Measurements from ENCODE around the gene PRTN3.
"Not testable (repeated sequence)": the region's sequence is repeated elsewhere in the genome, so short reads cannot be mapped to it uniquely, and the experiment has no call there.

Gene PRTN3

DNA sequence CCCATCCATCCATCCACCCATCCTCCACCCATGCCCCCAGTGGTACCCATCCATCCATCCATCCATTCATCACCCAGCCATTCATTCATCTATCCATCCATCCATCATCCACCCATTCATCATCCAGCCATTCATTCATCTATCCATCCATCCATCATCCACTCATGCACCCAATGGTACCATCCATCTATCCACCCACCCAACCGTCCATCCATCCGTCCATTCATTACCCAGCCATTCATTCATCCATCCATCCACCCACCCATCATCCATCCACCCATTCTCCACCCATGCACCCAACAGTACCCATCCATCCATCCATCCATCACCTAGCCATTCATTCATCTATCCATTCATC lies 24.3 kb upstream of the PRTN3 start:
- DNase-seq = no peak

DNA sequence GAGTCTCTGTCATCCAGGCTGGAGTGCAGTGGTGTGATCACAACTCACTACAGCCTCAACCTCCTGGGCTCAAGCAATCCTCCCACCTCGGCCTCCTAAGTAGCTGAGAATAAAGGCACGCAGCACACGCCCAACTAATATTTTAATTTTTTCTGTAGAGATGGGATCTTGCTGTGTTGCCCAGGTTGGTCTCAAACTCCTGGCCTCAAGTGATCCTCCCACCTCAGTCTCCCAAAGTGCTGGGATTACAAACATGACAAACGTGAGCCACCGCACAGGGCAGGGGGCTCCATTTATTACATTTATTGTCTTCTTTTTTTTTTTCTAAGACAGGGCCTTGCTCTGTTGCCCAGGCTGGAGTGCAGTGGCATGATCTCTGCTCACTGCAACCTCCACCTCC lies 20.6 kb upstream of the PRTN3 start:
- not testable (repeated sequence) for DNase-seq

DNA sequence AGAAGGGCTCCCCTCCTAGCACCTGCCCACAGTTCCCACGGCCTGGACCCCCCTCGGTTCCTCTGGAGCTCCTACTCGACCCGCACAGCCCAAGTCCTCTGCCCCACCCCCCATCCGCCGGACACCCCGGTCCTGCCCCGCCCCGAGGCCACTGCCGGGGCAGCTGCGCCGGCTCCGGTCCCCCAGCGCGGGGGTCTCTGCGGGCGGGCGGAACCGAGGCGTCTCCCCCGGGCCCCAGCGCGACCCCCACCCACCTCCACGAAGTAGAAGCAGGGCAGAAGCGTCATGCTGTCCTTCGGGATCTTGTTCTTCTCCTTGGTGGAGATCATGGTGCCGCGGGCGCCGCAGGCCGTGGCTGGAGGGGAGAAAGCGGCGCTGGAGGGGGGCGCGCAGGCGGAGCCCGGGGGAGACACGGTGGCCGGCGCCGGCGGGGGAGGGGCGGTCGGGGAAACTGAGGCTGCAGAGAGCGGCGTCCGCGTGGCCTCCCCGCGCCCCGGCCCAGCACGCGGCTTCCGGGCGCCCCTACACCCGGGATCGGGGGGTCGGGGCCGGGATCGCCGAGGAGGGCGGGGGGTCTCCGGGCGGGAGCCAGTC lies 19.5 kb upstream of the PRTN3 start:
- no peak for DNase-seq

DNA sequence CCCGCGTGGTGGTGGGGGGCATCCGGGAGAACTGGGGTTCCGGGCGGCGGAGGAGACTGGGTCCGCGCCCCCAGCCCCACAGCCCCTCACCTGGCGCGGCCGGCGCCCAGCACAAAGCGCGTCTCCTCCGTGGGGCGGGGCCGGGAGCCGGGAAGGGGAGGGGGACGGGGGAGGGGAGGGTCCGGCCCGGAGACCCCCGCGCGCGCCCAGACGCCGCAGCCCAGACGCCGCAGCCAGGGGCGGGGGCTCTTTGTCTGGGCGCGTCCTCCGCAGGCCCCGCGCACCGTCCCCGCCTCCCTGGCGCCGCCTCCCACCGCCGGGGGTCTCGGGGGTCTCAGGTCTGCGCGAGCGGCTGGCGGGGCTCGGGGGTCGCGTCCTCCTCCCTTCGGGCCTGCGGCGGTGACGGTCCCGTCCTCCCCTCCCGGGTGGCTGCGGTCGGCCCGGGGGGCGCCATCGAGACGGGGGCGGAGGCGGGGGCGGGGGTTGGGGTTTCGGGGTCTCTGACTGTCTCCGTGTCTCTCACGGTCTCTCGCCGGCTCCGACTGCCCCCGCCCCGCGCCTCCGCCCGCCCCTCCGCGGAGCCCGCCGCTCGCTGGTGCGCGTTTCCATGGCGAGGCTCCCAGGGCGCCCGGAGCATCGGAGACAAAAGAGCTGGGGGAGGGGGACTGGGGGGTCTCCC lies 18.8 kb upstream of the PRTN3 start, which contains the start of gene PLPPR3:
PLPPR3 (minus strand) TSS at position 131 of the 679 bp plus-strand sequence. CDS start 396 bp downstream, outside the sequence.
- DNase-seq = no peak

DNA sequence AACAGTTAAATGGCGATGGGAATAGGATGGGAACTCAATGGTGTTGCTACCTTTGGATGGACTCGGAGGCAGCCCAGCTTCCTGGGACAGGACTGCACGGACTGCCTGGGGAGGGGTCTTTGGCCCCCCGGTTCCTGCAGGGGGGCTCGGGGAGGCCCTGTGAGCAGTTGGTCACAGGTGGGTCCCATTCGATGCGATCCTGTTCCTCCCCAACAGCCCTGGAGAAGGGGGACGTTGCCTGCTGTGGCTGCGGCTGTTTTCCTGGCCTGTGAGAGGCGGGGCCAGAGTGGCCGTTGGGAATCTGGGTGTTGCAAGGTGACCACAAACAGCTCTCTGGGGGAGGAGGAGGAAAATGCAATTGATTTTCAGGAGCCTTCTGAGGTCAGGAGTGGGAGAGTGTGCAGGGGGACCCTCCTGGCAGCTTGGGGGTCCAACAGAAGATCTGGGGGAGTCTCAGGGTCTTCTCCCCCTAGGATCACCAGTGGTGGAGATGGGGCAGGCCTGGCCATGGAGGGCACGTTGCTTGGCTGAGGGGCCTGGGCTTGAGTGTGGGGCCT lies 17.2 kb upstream of the PRTN3 start:
- no peak for DNase-seq

DNA sequence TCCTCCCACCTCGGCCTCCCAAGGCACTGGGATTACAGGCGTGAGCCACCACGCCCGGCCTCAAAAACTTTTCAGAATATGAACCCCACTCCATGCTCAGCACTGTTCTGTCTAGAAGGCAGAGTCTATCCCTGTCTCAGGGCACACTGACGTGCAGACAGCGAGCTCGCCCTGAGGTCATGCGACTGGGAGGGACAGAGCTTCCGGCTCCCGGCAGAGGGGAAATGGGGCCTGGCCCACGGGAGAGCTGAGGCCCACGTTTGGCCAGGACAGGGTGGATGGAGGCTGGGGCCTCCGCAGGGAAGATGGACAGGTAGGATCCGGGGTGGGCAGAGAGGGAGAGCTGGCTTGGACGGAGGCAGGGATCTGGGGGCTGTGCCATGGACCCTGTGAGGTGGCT lies 15.9 kb upstream of the PRTN3 start:
- no peak for DNase-seq

DNA sequence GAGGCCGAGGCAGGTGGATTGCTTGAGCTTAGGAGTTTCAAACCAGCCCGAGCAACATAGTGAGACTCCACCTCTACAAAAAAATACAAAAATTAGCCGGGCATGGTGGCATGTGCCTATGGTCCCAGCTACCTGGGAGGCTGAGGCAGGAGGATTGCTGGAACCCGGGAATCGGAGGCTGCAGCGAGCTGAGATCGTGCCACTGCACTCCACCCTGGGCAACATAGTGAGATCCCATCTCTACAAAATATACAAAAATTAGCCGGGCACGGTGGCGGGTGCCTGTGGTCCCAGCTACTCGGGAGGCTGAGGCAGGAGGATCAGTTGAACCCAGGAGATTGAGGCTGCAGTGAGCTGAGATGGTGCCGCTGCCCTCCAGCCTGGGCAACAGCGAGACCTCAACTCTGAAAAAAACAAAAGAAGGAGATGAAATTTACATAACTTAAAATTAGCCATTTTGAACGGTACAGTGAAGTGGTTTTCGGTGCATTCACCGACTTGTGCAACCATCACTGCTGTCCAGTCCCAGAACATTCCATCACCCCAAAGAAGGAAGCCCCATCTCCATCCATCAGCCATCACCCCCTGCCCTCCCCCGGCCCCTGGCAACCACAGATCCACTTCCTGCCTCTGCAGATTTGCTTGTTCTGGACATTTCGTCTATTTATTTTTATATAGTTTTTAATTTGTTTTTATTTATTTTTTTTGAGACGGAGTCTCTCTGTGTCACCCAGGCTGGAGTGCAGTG lies 14.7 kb upstream of the PRTN3 start:
- no peak for DNase-seq

DNA sequence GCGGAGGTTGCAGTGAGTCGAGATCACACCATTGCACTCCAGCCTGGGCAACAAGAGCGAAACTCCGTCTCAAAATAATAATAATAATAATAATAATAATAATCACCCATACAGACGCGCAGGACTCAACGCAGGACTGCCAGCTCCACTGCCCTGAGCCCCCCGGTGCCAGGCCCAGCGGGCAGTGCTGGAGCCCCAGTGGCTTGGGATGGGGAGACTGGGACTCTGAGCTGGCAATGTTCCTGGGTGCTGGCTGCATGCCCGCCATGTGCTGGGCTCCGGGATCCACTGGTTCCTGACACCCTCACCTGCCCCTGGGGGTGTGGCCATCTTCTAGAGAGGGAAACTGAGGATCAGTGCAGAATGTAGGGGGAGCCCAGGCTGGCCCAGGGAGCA lies 13.5 kb upstream of the PRTN3 start:
- DNase-seq = no peak

DNA sequence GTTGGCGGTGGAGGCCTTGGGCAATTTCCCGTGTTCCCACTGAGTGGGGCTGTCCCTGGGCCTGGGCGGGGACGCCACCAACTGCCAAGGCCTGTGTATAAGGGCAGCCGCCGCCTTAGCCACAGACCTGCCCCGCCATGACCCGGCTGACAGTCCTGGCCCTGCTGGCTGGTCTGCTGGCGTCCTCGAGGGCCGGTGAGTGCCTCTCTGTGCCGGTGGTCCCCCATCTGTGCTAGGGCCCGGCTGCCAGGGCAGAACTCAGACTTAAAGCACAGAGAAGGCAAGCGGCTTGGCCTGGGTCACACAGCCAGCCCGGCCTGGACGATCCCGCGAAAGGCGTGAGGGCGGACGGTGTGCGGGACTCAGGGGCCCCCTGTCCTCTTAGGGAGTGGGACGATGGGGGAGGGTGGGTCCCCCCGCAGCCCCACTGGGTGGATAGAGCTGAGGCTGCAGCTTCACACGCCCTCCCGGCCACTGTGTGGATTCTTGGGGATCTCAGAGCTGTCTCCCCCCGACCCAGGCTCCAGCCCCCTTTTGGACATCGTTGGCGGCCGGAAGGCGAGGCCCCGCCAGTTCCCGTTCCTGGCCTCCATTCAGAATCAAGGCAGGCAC lies 13.0 kb upstream of the PRTN3 start, which contains the start of gene AZU1:
AZU1 (plus strand) TSS at position 128 of the 612 bp plus-strand sequence; CDS start at position 138, 10 bp downstream.
- DNase-seq = no peak

DNA sequence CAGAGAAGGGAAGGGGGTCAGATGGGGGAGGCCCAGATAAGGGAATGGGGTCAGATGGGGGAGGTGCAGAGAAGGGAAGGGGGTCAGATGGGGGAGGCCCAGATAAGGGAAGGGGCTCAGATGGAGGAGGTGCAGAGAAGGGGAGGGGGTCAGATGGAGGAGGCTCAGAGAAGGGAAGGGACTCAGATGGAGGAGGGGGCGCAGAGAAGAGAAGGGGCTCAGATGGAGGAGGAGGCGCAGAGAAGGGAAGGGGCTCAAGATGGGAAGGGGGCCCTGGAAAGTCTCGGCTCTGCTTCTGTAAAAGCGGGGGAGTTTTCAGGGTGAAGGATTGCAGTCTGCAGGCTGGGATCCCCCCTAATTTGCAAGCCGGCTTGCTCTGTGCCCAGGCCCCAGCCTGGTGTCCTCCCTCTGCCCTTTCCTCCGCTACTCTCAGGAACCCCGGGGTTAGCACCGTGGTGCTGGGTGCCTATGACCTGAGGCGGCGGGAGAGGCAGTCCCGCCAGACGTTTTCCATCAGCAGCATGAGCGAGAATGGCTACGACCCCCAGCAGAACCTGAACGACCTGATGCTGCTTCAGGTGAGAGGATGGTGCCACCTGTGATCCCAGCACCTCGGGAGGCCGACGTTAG lies 11.6 kb upstream of the PRTN3 start:
- DNase-seq = no peak

DNA sequence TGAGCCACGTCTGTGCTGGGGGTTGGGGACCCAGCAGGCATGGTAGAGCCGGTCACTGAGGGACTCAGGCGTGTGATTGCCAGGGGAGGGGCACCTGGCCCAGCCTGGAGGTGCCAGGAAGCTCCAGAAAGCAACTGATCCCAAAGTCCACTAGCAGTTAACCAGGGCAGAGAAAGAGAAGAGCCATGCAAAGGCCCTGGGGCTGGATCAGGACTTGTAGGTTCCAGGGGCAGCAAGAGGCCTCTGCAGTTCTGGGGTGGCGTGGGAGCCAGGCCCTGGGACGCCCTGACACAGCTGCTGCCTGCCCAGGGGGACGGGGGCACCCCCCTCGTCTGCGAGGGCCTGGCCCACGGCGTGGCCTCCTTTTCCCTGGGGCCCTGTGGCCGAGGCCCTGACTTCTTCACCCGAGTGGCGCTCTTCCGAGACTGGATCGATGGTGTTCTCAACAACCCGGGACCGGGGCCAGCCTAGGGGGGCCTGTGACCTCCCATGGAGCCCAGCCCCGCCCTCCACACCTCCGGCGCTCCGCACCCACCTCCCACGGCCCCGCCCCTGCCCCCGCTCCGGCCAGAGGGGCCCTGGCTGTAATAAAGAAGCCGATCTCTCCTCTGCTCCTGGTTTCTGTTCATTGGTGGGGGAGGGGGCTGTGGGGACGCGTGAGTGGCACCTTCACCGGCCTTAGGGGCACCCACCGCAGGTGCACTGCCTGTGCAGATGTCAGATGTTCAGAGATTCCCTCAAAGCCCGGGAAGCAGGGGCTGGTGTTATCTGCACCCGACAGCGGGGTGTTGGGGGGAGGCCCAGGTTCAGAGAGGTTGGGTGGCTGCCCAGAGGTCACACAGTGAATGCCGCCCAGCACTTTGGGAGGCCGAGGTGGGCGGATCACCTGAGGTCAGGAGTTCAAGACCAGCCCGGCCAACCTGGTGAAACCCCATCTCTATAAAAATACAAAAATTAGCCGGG lies 9.1 kb upstream of the PRTN3 start:
- no peak for DNase-seq

DNA sequence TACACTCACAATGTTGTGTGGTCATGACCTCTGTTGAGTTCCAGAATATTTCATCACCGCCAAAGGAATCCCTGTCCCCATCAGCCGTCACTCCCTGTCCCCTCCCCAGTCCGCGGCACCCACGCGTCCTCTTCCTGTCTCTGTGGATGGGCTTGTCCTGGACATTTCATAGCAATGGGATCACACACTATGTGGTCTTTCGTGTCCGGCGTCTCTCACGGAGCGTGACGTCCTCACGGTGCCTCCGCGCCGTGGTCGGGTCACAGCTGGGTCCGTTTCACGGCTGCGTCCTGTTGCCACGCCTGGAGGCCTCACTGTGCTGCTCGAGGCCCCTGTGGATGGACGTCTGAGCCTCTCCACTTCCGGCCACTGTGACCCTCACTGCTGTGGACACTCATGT lies 6.6 kb upstream of the PRTN3 start:
- no peak for DNase-seq

DNA sequence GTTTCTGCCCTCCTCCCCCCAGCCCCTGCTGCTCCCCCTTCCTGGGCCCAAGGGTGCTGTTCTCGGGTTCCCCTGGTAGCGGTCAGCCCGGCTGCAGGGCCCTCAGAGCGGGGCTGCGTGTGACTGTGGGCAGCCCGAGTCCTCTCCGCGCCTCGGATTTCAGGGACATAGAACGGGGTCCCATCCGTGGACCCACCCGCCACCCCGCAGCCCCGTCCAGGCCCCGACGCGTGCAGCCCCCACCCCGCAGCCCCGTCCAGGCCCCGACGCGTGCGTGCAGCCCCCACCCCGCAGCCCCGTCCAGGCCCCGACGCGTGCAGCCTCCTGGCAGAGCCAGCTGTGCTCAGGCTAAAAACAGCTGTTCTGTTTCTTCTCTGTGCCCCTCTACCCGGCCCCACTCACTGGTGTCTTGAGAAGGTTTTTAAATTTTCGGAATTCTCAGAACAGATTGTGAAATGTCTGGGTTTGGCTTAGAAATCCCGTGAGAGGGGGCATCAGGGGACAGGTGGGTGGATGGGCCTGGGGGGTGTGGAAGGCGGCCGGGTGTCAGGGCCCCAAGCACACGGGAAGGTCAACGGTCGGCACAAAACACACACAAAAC lies 5.5 kb upstream of the PRTN3 start:
- no peak for DNase-seq

DNA sequence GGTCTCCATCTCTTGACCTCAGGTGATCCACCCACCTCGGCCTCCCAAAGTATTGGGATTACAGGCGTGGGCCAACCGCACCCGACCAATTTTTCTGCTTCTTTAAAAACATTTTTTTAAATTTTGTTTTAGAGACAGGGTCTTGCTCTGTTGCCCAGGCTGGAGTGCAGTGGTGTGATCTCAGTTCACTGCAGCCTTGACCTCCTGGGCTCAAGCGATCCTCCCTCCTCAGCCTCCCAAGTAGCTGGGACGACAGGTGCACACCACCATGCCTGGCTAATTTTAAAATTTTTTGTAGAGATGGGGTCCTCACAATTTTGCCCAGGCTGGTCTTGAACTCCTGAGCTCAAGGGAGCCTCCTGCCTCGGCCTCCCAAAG lies 2.0 kb downstream of the PRTN3 start:
- DNase-seq = not testable (repeated sequence)

DNA sequence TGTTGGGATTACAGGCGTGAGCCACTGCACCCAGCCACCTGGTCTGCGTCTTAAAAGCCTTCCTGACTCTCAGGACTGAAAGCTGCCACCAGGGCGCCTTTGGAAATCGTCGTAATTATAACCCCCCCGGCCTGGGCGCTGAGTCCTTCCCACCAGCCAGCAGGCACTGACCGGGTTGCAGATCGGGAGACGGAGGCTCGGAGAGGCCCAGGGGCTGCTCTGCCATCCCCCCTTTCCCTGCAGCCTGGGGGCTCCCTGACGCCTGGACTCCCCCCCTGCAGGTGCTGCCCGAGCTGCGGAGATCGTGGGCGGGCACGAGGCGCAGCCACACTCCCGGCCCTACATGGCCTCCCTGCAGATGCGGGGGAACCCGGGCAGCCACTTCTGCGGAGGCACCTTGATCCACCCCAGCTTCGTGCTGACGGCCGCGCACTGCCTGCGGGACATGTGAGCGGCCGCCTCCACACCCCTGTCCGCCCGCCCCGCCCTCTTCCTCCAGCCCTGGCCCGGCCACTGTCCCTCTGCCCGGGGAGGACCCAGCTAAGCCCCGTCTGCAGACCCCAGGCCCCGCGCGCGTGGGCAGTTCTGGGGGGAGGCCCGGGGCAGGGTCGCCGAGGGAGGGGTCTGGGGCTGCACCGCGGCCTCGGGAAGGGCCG lies 2.5 kb downstream of the PRTN3 start:
- DNase-seq = no peak

DNA sequence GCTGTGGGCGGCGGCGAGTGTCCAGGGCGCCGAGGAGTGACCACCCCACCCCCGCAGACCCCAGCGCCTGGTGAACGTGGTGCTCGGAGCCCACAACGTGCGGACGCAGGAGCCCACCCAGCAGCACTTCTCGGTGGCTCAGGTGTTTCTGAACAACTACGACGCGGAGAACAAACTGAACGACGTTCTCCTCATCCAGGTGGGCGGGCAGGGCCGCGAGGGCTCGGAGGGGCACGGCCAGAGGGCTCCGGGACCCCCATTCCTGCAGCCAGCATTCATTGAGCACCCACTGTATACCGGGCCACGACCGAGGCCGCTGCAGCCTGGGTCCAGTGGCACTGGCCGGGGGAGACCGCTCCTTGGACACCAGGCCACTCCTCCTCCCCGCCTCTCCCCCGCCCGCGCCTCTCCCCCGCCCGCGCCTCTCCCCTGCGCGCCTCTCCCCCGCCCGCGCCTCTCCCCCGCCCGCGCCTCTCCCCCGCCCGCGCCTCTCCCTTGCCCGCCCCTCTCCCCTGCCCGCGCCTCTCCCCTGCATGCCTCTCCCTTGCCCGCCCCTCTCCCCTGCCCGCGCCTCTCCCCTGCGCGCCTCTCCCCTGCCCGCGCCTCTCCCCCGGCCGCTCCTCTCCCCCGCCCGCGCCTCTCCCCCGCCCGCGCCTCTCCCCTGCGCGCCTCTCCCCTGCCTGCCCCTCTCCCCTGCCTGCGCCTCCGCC lies 3.2 kb downstream of the PRTN3 start:
- DNase-seq = no peak

DNA sequence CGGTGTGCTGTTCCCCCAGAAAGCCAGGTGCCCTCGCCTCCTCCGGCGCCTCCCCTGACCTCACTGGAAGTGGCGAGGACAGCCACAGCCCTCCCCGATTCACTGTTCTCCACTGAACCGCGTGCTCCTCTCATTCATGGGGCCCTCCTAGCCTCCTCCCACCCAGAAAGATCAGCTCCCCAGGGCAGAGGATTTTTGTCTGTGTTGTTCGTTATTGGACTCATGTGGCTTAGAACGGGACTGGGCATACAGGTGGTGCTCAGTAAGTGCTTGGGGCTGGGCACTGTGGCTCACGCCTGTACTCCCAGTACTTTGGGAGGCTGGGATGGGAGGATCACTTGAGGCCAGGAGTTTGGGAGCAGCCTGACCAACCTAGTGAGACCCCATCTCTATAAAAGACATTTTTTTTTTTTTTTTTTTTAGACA lies 3.8 kb downstream of the PRTN3 start:
- no peak for DNase-seq

DNA sequence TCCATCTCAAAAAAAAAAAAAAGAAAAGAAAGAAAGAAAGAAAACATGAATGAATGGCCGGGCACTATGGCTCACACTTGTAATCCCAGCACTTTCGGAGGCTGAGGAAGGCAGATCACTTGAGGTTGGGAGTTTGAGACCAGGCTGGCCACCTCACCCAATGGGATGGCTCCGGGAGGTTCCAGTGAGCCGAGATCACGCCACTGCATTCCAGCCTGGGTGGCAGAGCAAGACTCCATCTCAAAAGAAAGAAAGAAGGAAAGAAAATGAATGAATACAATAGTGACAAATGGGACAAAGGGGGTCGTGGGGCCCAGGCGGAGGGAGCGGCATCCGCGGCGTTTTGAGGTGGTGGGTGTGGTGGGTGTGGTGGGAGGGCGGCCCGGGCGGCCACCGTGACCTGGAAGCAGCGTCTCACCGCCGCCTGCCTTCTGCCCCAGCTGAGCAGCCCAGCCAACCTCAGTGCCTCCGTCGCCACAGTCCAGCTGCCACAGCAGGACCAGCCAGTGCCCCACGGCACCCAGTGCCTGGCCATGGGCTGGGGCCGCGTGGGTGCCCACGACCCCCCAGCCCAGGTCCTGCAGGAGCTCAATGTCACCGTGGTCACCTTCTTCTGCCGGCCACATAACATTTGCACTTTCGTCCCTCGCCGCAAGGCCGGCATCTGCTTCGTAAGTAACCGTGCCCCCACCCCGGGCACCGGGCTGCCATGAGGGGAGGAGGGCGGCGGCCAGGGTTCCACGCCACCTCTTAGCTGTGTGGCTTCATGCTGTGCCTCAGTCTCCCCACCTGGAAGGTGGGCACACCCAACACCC lies 5.1 kb downstream of the PRTN3 start:
- DNase-seq = no peak
